GM23338 (cell line): ENCODE results near the gene SRP68. TPM values are rescaled to one million over a fixed set of nuclear protein-coding genes. Genes with fewer than 3 reads are reported as not detected.

Experiments
- ATAC-seq: fragments of 200-7000 bp; cut with Tn5 transposase; 3 replicates; pipeline ENCODE4 v1.9.1; 2020
- DNase-seq: peaks from one replicate; pipeline ENCODE4 v3.0.0-alpha.2; 2015; ENCODE audit warnings: low spot score
- H2AFZ ChIP-seq: fragments of 200-600 bp; sonication (generic); 2 replicates; pipeline ENCODE4 v1.8.0; 2016; ENCODE audit warnings: antibody characterized with exemption, mild to moderate bottlenecking, moderate library complexity
- H3F3A ChIP-seq: fragments of 200-600 bp; sonication (generic); replicated peaks from 2 replicates; pipeline ENCODE4 v1.8.0; 2017; ENCODE audit warnings: antibody characterized with exemption, mixed run types, low read depth
- H3K27ac ChIP-seq: fragments of 200-600 bp; sonication (generic); 2 replicates; pipeline ENCODE4 v1.6.1; 2016; ENCODE audit warnings: low read depth
- H3K27me3 ChIP-seq: fragments of 200-600 bp; sonication (generic); 2 replicates; pipeline ENCODE4 v1.8.0; 2016; ENCODE audit warnings: mild to moderate bottlenecking, mixed run types, moderate library complexity; ENCODE audit not compliant: insufficient read depth
- H3K36me3 ChIP-seq: fragments of 200-600 bp; sonication (generic); 2 replicates; pipeline ENCODE4 v1.8.0; 2016; ENCODE audit warnings: mild to moderate bottlenecking; ENCODE audit not compliant: insufficient read depth
- H3K4me1 ChIP-seq: fragments of 200-600 bp; sonication (generic); 2 replicates; pipeline ENCODE4 v1.8.0; 2016; ENCODE audit warnings: mild to moderate bottlenecking, moderate library complexity; ENCODE audit not compliant: insufficient read depth
- H3K4me2 ChIP-seq: fragments of 200-600 bp; sonication (generic); 2 replicates; pipeline ENCODE4 v1.7.1; 2017; ENCODE audit warnings: mixed run types
- H3K4me3 ChIP-seq: fragments of 200-600 bp; sonication (generic); 2 replicates; pipeline ENCODE4 v1.6.1; 2016; ENCODE audit warnings: mixed run types
- H3K79me2 ChIP-seq: fragments of 200-600 bp; sonication (generic); replicated peaks from 2 replicates; pipeline ENCODE4 v1.8.0; 2017; ENCODE audit warnings: mild to moderate bottlenecking; ENCODE audit not compliant: insufficient read depth
- H3K9me2 ChIP-seq: fragments of 200-600 bp; sonication (generic); 2 replicates; pipeline ENCODE4 v1.8.0; 2017; ENCODE audit not compliant: insufficient read depth
- H4K20me1 ChIP-seq: fragments of 200-600 bp; sonication (generic); replicated peaks from 2 replicates; pipeline ENCODE4 v1.8.0; 2017; ENCODE audit warnings: mild to moderate bottlenecking; ENCODE audit not compliant: insufficient read depth
- H3K27ac Mint-ChIP-seq: 2 replicates; pipeline ENCODE4 v1.8.0; 2020; ENCODE audit warnings: inconsistent platforms, mild to moderate bottlenecking, moderate library complexity, mixed read lengths
- H3K27me3 Mint-ChIP-seq: 3 replicates; pipeline ENCODE4 v1.8.0; 2022; ENCODE audit warnings: low read depth, mild to moderate bottlenecking, moderate library complexity, mixed read lengths, inconsistent platforms; ENCODE audit not compliant: insufficient read depth, poor library complexity
- H3K36me3 Mint-ChIP-seq: 3 replicates; pipeline ENCODE4 v1.8.0; 2021; ENCODE audit warnings: low read depth, mild to moderate bottlenecking, inconsistent platforms, moderate library complexity, mixed read lengths
- H3K4me1 Mint-ChIP-seq: 3 replicates; pipeline ENCODE4 v1.8.0; 2020; ENCODE audit warnings: mild to moderate bottlenecking, inconsistent platforms, mixed read lengths
- H3K4me3 Mint-ChIP-seq: 3 replicates; pipeline ENCODE4 v1.8.0; 2021; ENCODE audit warnings: moderate library complexity, mild to moderate bottlenecking, inconsistent platforms, mixed read lengths
- H3K9me3 Mint-ChIP-seq: 3 replicates; pipeline ENCODE4 v1.8.0; 2020; ENCODE audit warnings: moderate library complexity, mild to moderate bottlenecking, inconsistent platforms, mixed read lengths
- CTCF ChIP-seq, 2 experiments: fragments of 200-600 bp in 1 of 2; sonication (generic) in 1 of 2; conservative IDR thresholded peaks; 2 replicates each; pipeline versions ENCODE4 v1.5.1 to v1.6.1; 2016 to 2017; ENCODE audit warnings: antibody characterized with exemption in 2 of 2, low read depth in 2 of 2, mild to moderate bottlenecking in 2 of 2, moderate library complexity in 1 of 2
- EZH2 ChIP-seq: fragments of 200-600 bp; sonication (generic); IDR thresholded peaks from one replicate; pipeline ENCODE4 v1.8.0; 2017; ENCODE audit warnings: antibody characterized with exemption, mild to moderate bottlenecking, low read depth; ENCODE audit not compliant: unreplicated experiment
- JUNB ChIP-seq: IDR thresholded peaks from one replicate; pipeline ENCODE4 v1.6.1; 2016; ENCODE audit warnings: antibody characterized with exemption; ENCODE audit not compliant: unreplicated experiment
- NANOG ChIP-seq: IDR thresholded peaks from 2 replicates; pipeline ENCODE4 v1.6.1; 2016; ENCODE audit warnings: antibody characterized with exemption, borderline replicate concordance
- POLR2AphosphoS5 ChIP-seq: IDR thresholded peaks from 2 replicates; pipeline ENCODE4 v1.6.1; 2016; ENCODE audit warnings: antibody characterized with exemption, low read depth
- STAT1 ChIP-seq: IDR thresholded peaks from one replicate; pipeline ENCODE4 v1.6.1; 2016; ENCODE audit warnings: antibody characterized with exemption; ENCODE audit not compliant: unreplicated experiment
- ZNF114 ChIP-seq: fragments of 250-450 bp; sonication (Bioruptor Pico); IDR thresholded peaks from 2 replicates; pipeline ENCODE4 v1.5.0; 2020; ENCODE audit warnings: mild to moderate bottlenecking, moderate library complexity
- ZNF331 ChIP-seq: fragments of 250-450 bp; sonication (Bioruptor Pico); IDR thresholded peaks from 2 replicates; pipeline ENCODE4 v1.5.0; 2020; ENCODE audit warnings: low read depth, mild to moderate bottlenecking, moderate library complexity
- polyA plus RNA-seq: library from polyadenylated mRNA; unstranded; fragments of >200 nt; fragmentation: Nextera tagmentation; extraction: Ambion mirVana; gene quantifications from 2 replicates; pipeline ENCODE4 v1.2.1, GENCODE V29; 2016
- total RNA-seq: library from RNA; depleted of rRNA; stranded (reverse); fragments of >200 nt; shearing (Covaris generic); gene quantifications from 2 replicates; pipeline ENCODE4 v1.2.3, GENCODE V29; 2014
- TF ChIP-seq, protein P1 (sequence below): IDR thresholded peaks from one replicate; pipeline ENCODE4 v1.6.1; 2018; ENCODE audit warnings: antibody characterized with exemption; ENCODE audit not compliant: unreplicated experiment

SRP68 gene
- total and polyA plus RNA-seq, 2 experiments from 2014 or later = 30.7 to 62.8 TPM

DNA sequence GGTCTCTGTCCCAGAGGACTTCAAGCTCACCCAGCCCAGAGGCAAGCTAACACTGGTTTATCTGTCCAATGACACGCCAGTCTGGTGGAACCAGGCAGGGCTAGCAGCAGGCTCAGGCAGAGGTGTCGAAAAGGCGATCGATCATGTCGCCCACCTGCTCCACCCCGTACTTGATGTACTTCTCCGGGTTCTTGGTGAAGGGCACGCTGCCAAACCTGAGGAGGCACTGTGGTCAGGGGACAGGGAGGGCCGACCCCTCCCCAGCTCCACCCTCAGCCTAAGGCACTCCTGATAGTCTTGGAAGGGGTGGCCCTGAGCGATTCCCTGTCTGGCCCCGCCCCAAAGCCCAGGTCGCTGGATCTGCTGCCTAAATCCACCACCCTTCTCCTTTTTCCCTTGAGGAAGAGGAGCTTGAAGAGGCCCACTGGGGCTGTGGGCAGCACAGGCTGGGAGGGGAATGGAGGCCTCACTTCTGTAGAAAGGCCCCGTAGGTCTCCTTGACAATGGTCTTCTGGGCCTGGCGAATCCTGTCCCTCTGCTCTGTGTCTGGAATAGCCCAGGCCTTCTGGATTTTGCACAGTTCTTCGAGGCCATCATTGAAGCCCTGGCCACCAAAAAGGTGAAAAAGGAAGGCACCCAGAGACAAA, 11.3 kb upstream of the SRP68 start:
- Histone ChIP-seq H2AFZ (no peak overlapping the region), H3K36me3 (peaks cover 5% of the 10 kb centered on the region; the same call in 1 of the 2 replicates), H4K20me1 (0 out of 2 replicates have a peak, but pooled peaks cover 7% of the 10 kb centered on the region), H3K4me3 (no peak overlapping the region), H3K4me1 (peaks cover 22% of the 10 kb centered on the region), H3K27ac (no peak overlapping the region), H3K9me2 (no peaks in the 10 kb centered on the region), H3F3A (peaks cover 9% of the 10 kb centered on the region), H3K27me3 (peaks cover 12% of the 10 kb centered on the region), H3K79me2 (no peaks in the 10 kb centered on the region), H3K4me2 (no peak overlapping the region)
- no peak for TF ChIP-seq EZH2
- TF ChIP-seq JUNB = no peak
- TF ChIP-seq CTCF (conservative IDR thresholded peaks at IDR 0.05; ENCODE audit: low read depth in 2 of 2) = no peak
- TF ChIP-seq, protein P1, sequence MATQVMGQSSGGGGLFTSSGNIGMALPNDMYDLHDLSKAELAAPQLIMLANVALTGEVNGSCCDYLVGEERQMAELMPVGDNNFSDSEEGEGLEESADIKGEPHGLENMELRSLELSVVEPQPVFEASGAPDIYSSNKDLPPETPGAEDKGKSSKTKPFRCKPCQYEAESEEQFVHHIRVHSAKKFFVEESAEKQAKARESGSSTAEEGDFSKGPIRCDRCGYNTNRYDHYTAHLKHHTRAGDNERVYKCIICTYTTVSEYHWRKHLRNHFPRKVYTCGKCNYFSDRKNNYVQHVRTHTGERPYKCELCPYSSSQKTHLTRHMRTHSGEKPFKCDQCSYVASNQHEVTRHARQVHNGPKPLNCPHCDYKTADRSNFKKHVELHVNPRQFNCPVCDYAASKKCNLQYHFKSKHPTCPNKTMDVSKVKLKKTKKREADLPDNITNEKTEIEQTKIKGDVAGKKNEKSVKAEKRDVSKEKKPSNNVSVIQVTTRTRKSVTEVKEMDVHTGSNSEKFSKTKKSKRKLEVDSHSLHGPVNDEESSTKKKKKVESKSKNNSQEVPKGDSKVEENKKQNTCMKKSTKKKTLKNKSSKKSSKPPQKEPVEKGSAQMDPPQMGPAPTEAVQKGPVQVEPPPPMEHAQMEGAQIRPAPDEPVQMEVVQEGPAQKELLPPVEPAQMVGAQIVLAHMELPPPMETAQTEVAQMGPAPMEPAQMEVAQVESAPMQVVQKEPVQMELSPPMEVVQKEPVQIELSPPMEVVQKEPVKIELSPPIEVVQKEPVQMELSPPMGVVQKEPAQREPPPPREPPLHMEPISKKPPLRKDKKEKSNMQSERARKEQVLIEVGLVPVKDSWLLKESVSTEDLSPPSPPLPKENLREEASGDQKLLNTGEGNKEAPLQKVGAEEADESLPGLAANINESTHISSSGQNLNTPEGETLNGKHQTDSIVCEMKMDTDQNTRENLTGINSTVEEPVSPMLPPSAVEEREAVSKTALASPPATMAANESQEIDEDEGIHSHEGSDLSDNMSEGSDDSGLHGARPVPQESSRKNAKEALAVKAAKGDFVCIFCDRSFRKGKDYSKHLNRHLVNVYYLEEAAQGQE = no peak
- no peak for TF ChIP-seq POLR2AphosphoS5
- no peak for TF ChIP-seq ZNF331 (CRISPR knock-in tag)
- TF ChIP-seq ZNF114 (CRISPR knock-in tag) = no peak
- TF ChIP-seq STAT1 = no peak
- TF ChIP-seq NANOG = no peak
- Mint-ChIP-seq H3K36me3 (peaks cover 44% of the 10 kb centered on the region), H3K27me3 (peaks cover 36% of the 10 kb centered on the region), H3K9me3 (no peaks in the 10 kb centered on the region), H3K4me3 (no peak overlapping the region), H3K4me1 (peaks cover 26% of the 10 kb centered on the region), H3K27ac (no peak overlapping the region)
- DNase-seq (no peak), ATAC-seq (no peak)
